PC-3 (cell line): ENCODE results near the gene ASTN2. TPM values are rescaled to one million over a fixed set of nuclear protein-coding genes. Genes with fewer than 3 reads are reported as not detected.

ENCODE experiments used
- ATAC-seq: fragments of 200-7000 bp; cut with Tn5 transposase; 2 replicates; pipeline ENCODE4 v1.9.1; 2020; ENCODE audit warnings: mild to moderate bottlenecking, moderate library complexity
- BruUV-seq: library from RNA; stranded (reverse); fragments of 400-500 nt; replicated peaks from 2 replicates; lab custom pipeline; 2021; lab: Mats Ljungman, UMichigan
- CTCF ChIA-PET: fragments of 300-600 bp; sonication (Branson Sonifier 250); formaldehyde crosslinking; loops from one replicate; lab custom pipeline; 2022; ENCODE audit warnings: antibody characterized with exemption; lab: Charles Lee
- POLR2A ChIA-PET: fragments of 300-600 bp; sonication (Branson Sonifier 250); formaldehyde crosslinking; loops from one replicate; lab custom pipeline; 2022; ENCODE audit warnings: antibody characterized with exemption; ENCODE audit not compliant: unreplicated experiment; lab: Charles Lee
- DNase-seq: peaks from one replicate; pipeline ENCODE4 v3.0.0-alpha.2; 2015
- H2AFZ ChIP-seq: fragments of 300-600 bp; sonication (generic); 2 replicates; pipeline ENCODE4 v1.6.0; 2016; ENCODE audit warnings: antibody characterized with exemption, low read length
- H3F3A ChIP-seq: fragments of 300-600 bp; sonication (generic); one replicate; pipeline ENCODE4 v1.6.0; 2017; ENCODE audit warnings: antibody characterized with exemption, low read length, control low read depth, mild to moderate bottlenecking; ENCODE audit not compliant: unreplicated experiment
- H3K27ac ChIP-seq: fragments of 300-600 bp; sonication (generic); 2 replicates; pipeline ENCODE4 v1.5.1; 2016; ENCODE audit warnings: mild to moderate bottlenecking, low read length
- H3K27me3 ChIP-seq: fragments of 300-600 bp; sonication (generic); 2 replicates; pipeline ENCODE4 v1.6.1; 2016; ENCODE audit warnings: low read length, mixed read lengths
- H3K36me3 ChIP-seq: fragments of 300-600 bp; sonication (generic); 2 replicates; pipeline ENCODE4 v1.6.1; 2016; ENCODE audit warnings: low read depth, mixed run types, low read length, mixed read lengths
- H3K4me1 ChIP-seq: fragments of 300-600 bp; sonication (generic); 2 replicates; pipeline ENCODE4 v1.5.1; 2016; ENCODE audit warnings: low read length; ENCODE audit not compliant: insufficient read depth
- H3K4me2 ChIP-seq: fragments of 300-600 bp; sonication (generic); 2 replicates; pipeline ENCODE4 v1.6.0; 2016; ENCODE audit warnings: low read length
- H3K4me3 ChIP-seq: fragments of 300-600 bp; sonication (generic); 2 replicates; pipeline ENCODE4 v1.5.1; 2016; ENCODE audit warnings: mild to moderate bottlenecking, low read length, mixed read lengths
- H3K79me2 ChIP-seq: fragments of 300-600 bp; sonication (generic); 2 replicates; pipeline ENCODE4 v1.6.1; 2017; ENCODE audit warnings: low read length, mixed read lengths
- H3K9ac ChIP-seq: fragments of 300-600 bp; sonication (generic); 2 replicates; pipeline ENCODE4 v1.6.0; 2016; ENCODE audit warnings: mild to moderate bottlenecking, low read length
- H3K9me2 ChIP-seq: fragments of 300-600 bp; sonication (generic); replicated peaks from 2 replicates; pipeline ENCODE4 v1.6.1; 2016; ENCODE audit warnings: mixed run types, low read length, mixed read lengths
- H3K9me3 ChIP-seq: fragments of 300-600 bp; sonication (generic); 2 replicates; pipeline ENCODE4 v1.6.1; 2016; ENCODE audit warnings: low read length, mixed read lengths
- H4K20me1 ChIP-seq: fragments of 300-600 bp; sonication (generic); 2 replicates; pipeline ENCODE4 v1.6.1; 2016; ENCODE audit warnings: low read length, mixed read lengths
- EZH2 ChIP-seq: fragments of 300-600 bp; sonication (generic); IDR thresholded peaks from one replicate; pipeline ENCODE4 v1.6.1; 2017; ENCODE audit warnings: antibody characterized with exemption, mild to moderate bottlenecking, low read length; ENCODE audit not compliant: unreplicated experiment
- EZH2phosphoT487 ChIP-seq: fragments of 300-600 bp; sonication (generic); IDR thresholded peaks from 2 replicates; pipeline ENCODE4 v1.6.1; 2018; ENCODE audit warnings: mild to moderate bottlenecking, antibody characterized with exemption, low read length, borderline replicate concordance
- intact Hi-C: fragments of 100-400 bp; cut with micrococcal nuclease; formaldehyde crosslinking; loops from 2 replicates; pipeline ENCODE4 v1.9.0; 2023
- total RNA-seq: library from RNA; depleted of rRNA; stranded (reverse); fragments of >200 nt; gene quantifications from 2 replicates; pipeline ENCODE4 v1.2.3, GENCODE V29; 2014
- TF ChIP-seq, protein P1 (sequence below): fragments of 300-600 bp; sonication (generic); conservative IDR thresholded peaks from 2 replicates; pipeline ENCODE4 v1.5.1; 2017; ENCODE audit warnings: antibody characterized with exemption, low read depth, mild to moderate bottlenecking, low read length

ASTN2 gene
- total RNA-seq, 1 experiment from 2014 or later: 3.5 TPM

DNA sequence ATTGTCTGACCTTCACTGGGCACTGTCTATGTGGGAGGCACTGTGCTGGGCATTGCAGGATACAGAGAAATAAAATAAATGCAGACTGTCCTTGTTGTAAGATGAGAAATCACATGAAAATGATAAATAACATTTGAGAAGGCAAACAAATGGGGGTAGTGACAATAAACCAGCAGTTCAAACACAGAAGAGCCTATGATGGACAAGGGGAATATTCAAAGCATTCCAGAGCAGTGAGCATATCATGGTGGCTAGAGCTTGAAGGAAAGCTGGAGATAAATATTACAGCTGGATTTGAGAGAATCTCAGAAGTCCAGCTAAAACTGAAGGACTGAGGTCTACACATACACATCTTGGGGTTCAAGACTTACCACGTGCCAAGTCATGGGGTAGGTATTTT, 209.9 kb downstream of the ASTN2 start:
- CTCF ChIA-PET: no interaction called here
- no peaks in the 10 kb centered on the region for H3K9me3 ChIP-seq

DNA sequence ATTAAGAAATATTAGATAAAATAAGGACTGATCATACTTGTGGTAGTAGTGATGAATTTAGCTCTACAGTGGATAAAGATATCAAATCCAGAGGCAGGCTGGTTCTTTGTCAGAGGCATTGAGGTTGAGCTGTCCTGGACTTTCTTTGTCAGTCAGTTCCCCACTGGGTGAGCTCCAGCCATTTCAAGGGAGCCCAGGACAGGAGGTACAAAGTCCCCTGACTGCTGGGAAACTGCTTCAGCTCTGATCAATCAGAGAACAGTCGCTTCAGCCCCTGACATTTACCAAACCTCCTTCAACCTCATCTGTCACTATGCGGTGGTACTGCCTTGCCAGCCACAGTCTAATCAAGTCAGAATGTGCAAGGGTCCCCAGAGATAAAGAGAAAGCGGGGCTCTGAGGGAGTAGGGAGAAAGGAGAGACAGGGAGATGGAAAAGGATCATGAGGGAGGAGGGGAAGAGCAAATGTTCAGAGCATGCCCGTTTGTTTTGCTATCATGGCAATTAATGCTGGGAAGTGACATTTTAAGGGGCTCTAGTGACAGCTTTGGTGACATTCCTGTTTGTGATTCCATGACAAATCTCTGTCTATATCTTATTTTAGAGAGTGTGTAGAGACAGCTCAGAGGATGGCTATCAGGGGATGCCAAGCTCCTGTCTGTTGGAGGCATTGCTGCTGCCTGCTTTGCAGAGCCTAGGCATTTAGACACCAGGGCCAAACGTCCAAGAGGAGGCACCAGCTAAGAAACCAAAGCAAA, 223.2 kb downstream of the ASTN2 start:
- no peak for ATAC-seq
- no peak for TF ChIP-seq EZH2phosphoT487
- TF ChIP-seq, protein P1, sequence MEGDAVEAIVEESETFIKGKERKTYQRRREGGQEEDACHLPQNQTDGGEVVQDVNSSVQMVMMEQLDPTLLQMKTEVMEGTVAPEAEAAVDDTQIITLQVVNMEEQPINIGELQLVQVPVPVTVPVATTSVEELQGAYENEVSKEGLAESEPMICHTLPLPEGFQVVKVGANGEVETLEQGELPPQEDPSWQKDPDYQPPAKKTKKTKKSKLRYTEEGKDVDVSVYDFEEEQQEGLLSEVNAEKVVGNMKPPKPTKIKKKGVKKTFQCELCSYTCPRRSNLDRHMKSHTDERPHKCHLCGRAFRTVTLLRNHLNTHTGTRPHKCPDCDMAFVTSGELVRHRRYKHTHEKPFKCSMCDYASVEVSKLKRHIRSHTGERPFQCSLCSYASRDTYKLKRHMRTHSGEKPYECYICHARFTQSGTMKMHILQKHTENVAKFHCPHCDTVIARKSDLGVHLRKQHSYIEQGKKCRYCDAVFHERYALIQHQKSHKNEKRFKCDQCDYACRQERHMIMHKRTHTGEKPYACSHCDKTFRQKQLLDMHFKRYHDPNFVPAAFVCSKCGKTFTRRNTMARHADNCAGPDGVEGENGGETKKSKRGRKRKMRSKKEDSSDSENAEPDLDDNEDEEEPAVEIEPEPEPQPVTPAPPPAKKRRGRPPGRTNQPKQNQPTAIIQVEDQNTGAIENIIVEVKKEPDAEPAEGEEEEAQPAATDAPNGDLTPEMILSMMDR: no peak
- intact Hi-C loops: no loop called here
- BruUV-seq: no TSS peak
- Histone ChIP-seq H4K20me1 (no peaks in the 10 kb centered on the region), H3K36me3 (no peaks in the 10 kb centered on the region), H3K4me2 (no peak overlapping the region), H3K9me3 (no peaks in the 10 kb centered on the region), H2AFZ (no peak overlapping the region), H3K27me3 (no peaks in the 10 kb centered on the region), H3K9me2 (no peaks in the 10 kb centered on the region), H3K9ac (no peak overlapping the region), H3K4me1 (no peaks in the 10 kb centered on the region), H3K4me3 (no peak overlapping the region), H3K27ac (no peak overlapping the region), H3F3A (no peaks in the 10 kb centered on the region), H3K79me2 (no peaks in the 10 kb centered on the region)
- CTCF ChIA-PET: no interaction called here
- POLR2A ChIA-PET: no interaction called here
- DNase-seq: no peak

More for the DNA sequence above, 209.9 kb downstream of the ASTN2 start:
- Histone ChIP-seq H3K79me2 (no peaks in the 10 kb centered on the region), H3K4me1 (no peaks in the 10 kb centered on the region), H4K20me1 (no peaks in the 10 kb centered on the region), H3K27ac (no peak overlapping the region), H3K9me2 (no peaks in the 10 kb centered on the region), H2AFZ (no peak overlapping the region), H3K9ac (no peak overlapping the region), H3K36me3 (no peaks in the 10 kb centered on the region), H3K4me3 (no peak overlapping the region), H3F3A (no peaks in the 10 kb centered on the region), H3K27me3 (no peaks in the 10 kb centered on the region), H3K4me2 (no peak overlapping the region)
- TF ChIP-seq, protein P1: no peak
- TF ChIP-seq EZH2: no peak
- no peak for TF ChIP-seq EZH2phosphoT487
- POLR2A ChIA-PET: no interaction called here
- DNase-seq (no peak), ATAC-seq (no peak)
- BruUV-seq: no TSS peak
- intact Hi-C loops: no loop called here

DNA sequence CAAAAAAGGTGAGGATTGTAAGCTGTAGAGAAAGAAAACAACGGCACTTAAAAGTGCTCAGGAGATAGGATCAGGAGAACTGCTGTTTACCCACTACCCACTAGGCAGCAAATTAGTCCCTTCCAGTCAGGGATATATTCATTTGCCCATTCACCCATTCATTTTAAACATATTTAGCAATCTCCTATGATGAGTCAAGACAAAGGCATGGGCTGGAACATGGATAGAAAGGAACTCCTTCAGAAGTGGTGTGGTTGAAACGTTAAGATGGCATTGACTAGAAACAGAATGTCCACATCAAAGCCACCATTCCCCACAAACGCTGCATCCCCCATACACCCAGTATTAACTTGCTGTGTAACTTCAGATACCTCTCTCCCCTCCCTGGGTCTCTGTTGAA, 225.7 kb downstream of the ASTN2 start:
- Histone ChIP-seq H3K4me2 (no peak overlapping the region), H3K36me3 (no peaks in the 10 kb centered on the region), H2AFZ (no peak overlapping the region), H3K4me3 (no peak overlapping the region), H3K79me2 (no peaks in the 10 kb centered on the region), H3K4me1 (no peaks in the 10 kb centered on the region), H3F3A (no peaks in the 10 kb centered on the region), H3K9me2 (no peaks in the 10 kb centered on the region), H4K20me1 (no peaks in the 10 kb centered on the region), H3K9me3 (no peaks in the 10 kb centered on the region), H3K27ac (no peak overlapping the region), H3K9ac (no peak overlapping the region), H3K27me3 (no peaks in the 10 kb centered on the region)
- CTCF ChIA-PET: no interaction called here
- intact Hi-C loops: no loop called here
- TF ChIP-seq, protein P1: no peak
- TF ChIP-seq EZH2phosphoT487 (no peak), EZH2 (no peak)
- POLR2A ChIA-PET: no interaction called here
- no peak for ATAC-seq
- DNase-seq: no peak
- BruUV-seq: no TSS peak
